MM.1S (cell line): ENCODE results near the gene NXPH2.

ENCODE experiments used
- DNase-seq: peaks from one replicate; pipeline ENCODE4 v3.0.0-alpha.2; 2015
- H2AFZ ChIP-seq: fragments of 300-600 bp; sonication (generic); 2 replicates; pipeline ENCODE4 v1.6.0; 2016; ENCODE audit warnings: antibody characterized with exemption, low read length
- H3F3A ChIP-seq: fragments of 300-600 bp; sonication (generic); 2 replicates; pipeline ENCODE4 v1.6.1; 2016; ENCODE audit warnings: mild to moderate bottlenecking, antibody characterized with exemption, low read length, moderate library complexity, mixed read lengths; ENCODE audit not compliant: insufficient read depth
- H3K27ac ChIP-seq: fragments of 300-600 bp; sonication (generic); 2 replicates; pipeline ENCODE4 v1.5.1; 2016; ENCODE audit warnings: mild to moderate bottlenecking, low read length
- H3K27me3 ChIP-seq: fragments of 300-600 bp; sonication (generic); replicated peaks from 2 replicates; pipeline ENCODE4 v1.6.0; 2016; ENCODE audit warnings: low read length; ENCODE audit not compliant: insufficient read depth
- H3K36me3 ChIP-seq: fragments of 300-600 bp; sonication (generic); replicated peaks from 2 replicates; pipeline ENCODE4 v1.6.1; 2016; ENCODE audit warnings: mild to moderate bottlenecking, low read length, mixed read lengths; ENCODE audit not compliant: insufficient read depth
- H3K4me1 ChIP-seq: fragments of 300-600 bp; sonication (generic); 2 replicates; pipeline ENCODE4 v1.6.1; 2016; ENCODE audit warnings: low read length, mixed read lengths
- H3K4me2 ChIP-seq: fragments of 300-600 bp; sonication (generic); 2 replicates; pipeline ENCODE4 v1.6.0; 2016; ENCODE audit warnings: low read depth, low read length
- H3K4me3 ChIP-seq: fragments of 300-600 bp; sonication (generic); 2 replicates; pipeline ENCODE4 v1.5.1; 2016; ENCODE audit warnings: low read length, mixed read lengths
- H3K79me2 ChIP-seq: fragments of 300-600 bp; sonication (generic); 2 replicates; pipeline ENCODE4 v1.6.1; 2016; ENCODE audit warnings: mixed run types, low read length, mixed read lengths
- H3K9ac ChIP-seq: fragments of 300-600 bp; sonication (generic); 2 replicates; pipeline ENCODE4 v1.6.1; 2016; ENCODE audit warnings: low read length, mixed read lengths
- H3K9me2 ChIP-seq: fragments of 300-600 bp; sonication (generic); replicated peaks from 2 replicates; pipeline ENCODE4 v1.6.1; 2016; ENCODE audit warnings: mild to moderate bottlenecking, low read length, mixed read lengths; ENCODE audit not compliant: insufficient read depth
- H3K9me3 ChIP-seq: fragments of 300-600 bp; sonication (generic); replicated peaks from 2 replicates; pipeline ENCODE4 v1.6.1; 2016; ENCODE audit warnings: mild to moderate bottlenecking, low read length, mixed read lengths; ENCODE audit not compliant: insufficient read depth
- H4K20me1 ChIP-seq: fragments of 300-600 bp; sonication (generic); 2 replicates; pipeline ENCODE4 v1.6.1; 2016; ENCODE audit warnings: mild to moderate bottlenecking, low read length, moderate library complexity, mixed read lengths; ENCODE audit not compliant: insufficient read depth
- CTCF ChIP-seq: fragments of 300-600 bp; sonication (generic); IDR thresholded peaks from 2 replicates; pipeline ENCODE4 v1.5.1; 2016; ENCODE audit warnings: antibody characterized with exemption, low read length, mixed read lengths
- EZH2 ChIP-seq: fragments of 300-600 bp; sonication (generic); optimal IDR thresholded peaks from 2 replicates; pipeline ENCODE3; 2017; ENCODE audit warnings: low read depth, mild to moderate bottlenecking, antibody characterized with exemption, low read length, mixed read lengths
- EZH2phosphoT487 ChIP-seq: fragments of 300-600 bp; sonication (generic); IDR thresholded peaks from 2 replicates; pipeline ENCODE4 v1.6.1; 2018; ENCODE audit warnings: antibody characterized with exemption, low read length

Gene NXPH2

GRCh38 chr2:138811431-138811830 lies 31.2 kb upstream of the NXPH2 start:
- H4K20me1 ChIP-seq: no peaks in the 10 kb centered on the region
- no peaks in the 10 kb centered on the region for H3K9me2 ChIP-seq
- no peaks in the 10 kb centered on the region for H3F3A ChIP-seq
- H3K9me3 ChIP-seq: no peaks in the 10 kb centered on the region
- H3K4me2 ChIP-seq: no peak overlapping the region
- H3K27ac ChIP-seq: no peak overlapping the region
- no peaks in the 10 kb centered on the region for H3K27me3 ChIP-seq
- no peaks in the 10 kb centered on the region for H3K79me2 ChIP-seq
- no peak for DNase-seq
- H3K4me1 ChIP-seq: no peaks in the 10 kb centered on the region
- no peak overlapping the region for H3K9ac ChIP-seq
- H3K36me3 ChIP-seq: no peaks in the 10 kb centered on the region
- H2AFZ ChIP-seq: no peak overlapping the region
- H3K4me3 ChIP-seq: no peak overlapping the region
- TF ChIP-seq CTCF (no peak), EZH2 (no peak), EZH2phosphoT487 (no peak)

- Histone ChIP-seq H3K9me2 (no peaks in the 10 kb centered on the region), H2AFZ (no peak overlapping the region), H3K4me2 (no peak overlapping the region), H3K9me3 (no peaks in the 10 kb centered on the region), H3K27me3 (no peaks in the 10 kb centered on the region), H3K4me1 (no peaks in the 10 kb centered on the region), H3K27ac (no peak overlapping the region), H3K4me3 (no peak overlapping the region), H3K9ac (no peak overlapping the region), H4K20me1 (no peaks in the 10 kb centered on the region), H3K36me3 (no peaks in the 10 kb centered on the region), H3F3A (no peaks in the 10 kb centered on the region), H3K79me2 (no peaks in the 10 kb centered on the region)
- no peak for DNase-seq
- TF ChIP-seq EZH2 (no peak), EZH2phosphoT487 (no peak), CTCF (no peak)
Measured at GRCh38 chr2:138794724-138795123, 14.5 kb upstream of the NXPH2 start.

GRCh38 chr2:138787053-138787666 lies 7.0 kb upstream of the NXPH2 start:
- Histone ChIP-seq H3K4me1 (no peaks in the 10 kb centered on the region), H3K27ac (no peak overlapping the region), H3K9me2 (no peaks in the 10 kb centered on the region), H3K36me3 (no peaks in the 10 kb centered on the region), H4K20me1 (no peaks in the 10 kb centered on the region), H3F3A (no peaks in the 10 kb centered on the region), H3K9me3 (no peaks in the 10 kb centered on the region), H3K4me3 (no peak overlapping the region), H3K9ac (no peak overlapping the region), H2AFZ (no peak overlapping the region), H3K27me3 (no peaks in the 10 kb centered on the region), H3K4me2 (no peak overlapping the region), H3K79me2 (no peaks in the 10 kb centered on the region)
- DNase-seq: peak; percentile 49
- TF ChIP-seq EZH2 (no peak), CTCF (peak; percentile 65)
